HG02678 (cell line): ENCODE results near the gene RNF215.
"Not testable (repeated sequence)": the region's sequence is repeated elsewhere in the genome, so short reads cannot be mapped to it uniquely, and the experiment has no call there.

Experiments used
- ATAC-seq: cut with Tn5 transposase; IDR thresholded peaks from one replicate; pipeline ENCODE4 v1.9.1; 2021; ENCODE audit warnings: mild to moderate bottlenecking, moderate library complexity; ENCODE audit not compliant: unreplicated experiment

RNF215 gene

DNA sequence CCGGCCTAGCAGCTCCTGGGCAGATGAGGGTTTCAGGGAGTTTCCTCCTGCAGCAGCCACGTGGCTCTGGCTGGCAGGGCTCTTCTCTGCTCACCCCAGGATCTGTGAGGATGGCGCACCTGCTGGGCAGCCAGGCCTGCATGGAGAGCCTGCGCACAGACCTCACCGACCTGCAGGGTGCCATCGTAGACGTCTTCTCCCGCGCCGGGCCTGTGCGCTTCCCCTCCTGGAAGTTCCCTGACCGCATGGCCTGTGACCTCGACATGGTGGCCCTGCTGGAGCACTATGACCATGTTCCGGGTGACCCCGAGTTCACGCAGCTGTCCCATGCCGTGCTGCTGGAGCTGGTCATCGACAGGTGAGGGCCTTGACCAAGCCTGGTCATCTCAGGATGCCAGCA lies 21.3 kb downstream of the RNF215 start:
- no peak for ATAC-seq

- ATAC-seq: no peak
Measured at GRCh38 chr22:30362651-30363281, 24.4 kb downstream of the RNF215 start.

GRCh38 chr22:30361916-30362650 lies 25.1 kb downstream of the RNF215 start:
- ATAC-seq: no peak

DNA sequence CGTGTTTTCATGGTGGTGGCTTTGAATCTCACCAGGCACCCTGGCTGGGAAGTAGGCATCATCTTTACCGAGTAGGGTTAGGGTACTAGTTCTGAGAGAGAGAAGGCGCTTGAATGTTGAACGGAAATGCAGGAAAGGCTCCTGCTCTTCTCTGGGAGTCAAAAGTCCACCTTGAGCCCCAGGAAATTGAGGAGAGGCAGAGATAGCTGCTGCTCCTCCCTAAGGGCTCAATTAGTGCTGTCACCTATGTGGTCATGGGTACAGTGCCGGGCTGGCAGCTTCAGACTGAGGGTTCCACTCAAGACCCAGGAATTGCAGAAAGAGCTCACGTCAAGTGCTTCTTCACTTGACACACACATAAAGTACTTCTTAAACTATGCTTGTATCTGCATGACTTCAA lies 28.7 kb downstream of the RNF215 start:
- no peak for ATAC-seq

- no peak for ATAC-seq
Measured at GRCh38 chr22:30357650-30358215, 29.5 kb downstream of the RNF215 start.

DNA sequence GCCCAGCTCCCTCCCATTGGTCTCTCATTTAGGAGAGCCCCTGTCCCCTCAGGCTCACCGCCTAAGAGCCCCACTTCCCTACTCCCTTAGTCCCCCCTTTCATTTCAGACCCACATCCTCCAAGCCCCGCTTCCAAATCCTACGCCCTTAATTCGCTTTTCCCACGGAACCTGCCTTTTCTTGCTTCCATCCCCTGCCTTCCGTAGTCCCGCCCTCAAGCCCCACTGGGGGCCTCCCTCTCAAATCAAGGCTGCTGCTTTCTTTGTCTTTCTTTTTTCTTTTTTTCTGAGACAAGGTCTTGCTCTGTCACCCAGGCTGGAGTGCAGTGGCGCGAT lies 30.0 kb downstream of the RNF215 start:
- ATAC-seq: no peak

DNA sequence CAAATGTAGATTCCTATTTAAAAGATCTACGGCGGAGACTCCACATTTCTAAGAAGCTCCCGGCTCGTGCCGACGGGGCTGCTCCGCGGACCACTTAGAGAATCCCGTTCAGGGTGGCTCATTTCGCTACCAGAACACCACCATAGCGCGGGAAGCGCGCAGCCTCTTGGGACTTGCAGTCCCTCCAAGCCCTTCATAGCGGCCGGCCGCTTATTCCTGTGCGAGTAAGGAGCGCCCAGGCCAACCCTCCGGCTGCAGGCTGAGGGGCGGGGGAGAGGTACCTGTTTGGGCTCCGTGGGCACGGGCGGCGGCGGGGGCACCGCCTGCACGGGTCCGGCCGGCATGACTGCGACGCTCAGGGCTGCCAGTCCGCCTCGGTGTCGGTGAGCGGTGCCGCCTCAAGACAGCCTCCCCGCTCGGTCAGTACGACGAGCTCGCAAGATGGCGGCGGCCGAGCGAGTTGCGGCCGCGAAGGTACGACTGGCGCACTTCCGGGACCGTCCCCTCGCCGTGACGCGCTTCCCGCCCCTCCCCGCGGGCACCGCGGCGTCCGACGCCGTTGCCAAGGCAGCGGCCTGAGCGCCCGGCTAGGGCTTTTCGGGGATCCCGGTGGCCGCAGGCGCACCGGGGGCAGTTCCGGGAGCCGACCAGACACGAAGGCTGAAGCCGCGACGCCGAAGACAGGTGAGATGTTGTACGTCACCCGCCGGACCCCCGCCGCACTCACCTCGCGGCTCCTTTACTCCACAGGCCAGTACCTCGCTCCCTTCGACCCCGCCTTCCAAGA lies 30.6 kb downstream of the RNF215 start, which contains the start of the genes CCDC157 and SF3A1:
CCDC157 (plus strand) TSS at position 559 of the 787 bp plus-strand sequence. CDS start 8,994 bp downstream, outside the sequence.
SF3A1 (minus strand) TSS at position 446 of the 787 bp plus-strand sequence; CDS start at position 344, 102 bp downstream.
- peak; percentile 96 for ATAC-seq

DNA sequence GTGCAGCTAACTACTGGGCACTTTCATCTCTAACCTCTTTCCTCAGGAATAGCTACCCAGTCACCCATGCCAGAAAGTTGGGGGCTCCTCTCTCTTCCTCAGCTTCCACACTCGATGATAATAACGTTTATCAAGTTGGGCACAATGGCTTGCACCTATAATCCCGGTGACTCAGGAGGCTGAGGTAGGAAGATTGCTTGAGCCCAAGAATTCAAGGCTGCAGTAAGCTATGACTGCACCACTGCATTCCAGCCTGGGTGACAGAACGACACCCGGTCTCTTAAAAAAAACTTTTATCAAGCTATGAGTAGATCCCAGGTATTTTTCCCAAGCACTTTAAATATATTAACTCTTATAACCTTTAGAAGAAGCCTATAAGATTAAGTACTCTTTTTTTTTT lies 32.6 kb downstream of the RNF215 start:
- no peak for ATAC-seq

DNA sequence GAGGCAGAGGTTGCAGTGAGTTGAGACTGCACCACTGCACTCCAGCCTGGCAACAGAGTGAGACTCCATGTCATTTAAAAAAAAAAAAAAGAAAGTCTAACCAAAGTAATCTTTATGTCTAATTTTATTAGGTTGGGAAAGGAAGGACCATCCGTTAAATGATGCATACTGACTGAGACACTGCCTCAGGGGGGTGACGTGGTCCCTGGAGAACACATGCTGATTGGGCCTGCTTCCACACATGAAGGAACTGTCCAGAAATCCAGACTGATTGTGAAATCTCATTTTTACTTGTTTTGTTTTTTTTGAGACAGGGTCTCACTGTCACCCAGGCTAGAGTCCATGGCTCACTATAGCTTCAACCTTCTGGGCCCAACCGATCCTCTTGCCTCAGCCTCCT lies 36.0 kb downstream of the RNF215 start:
- no peak for ATAC-seq

GRCh38 chr22:30348809-30349208 lies 38.4 kb downstream of the RNF215 start:
- ATAC-seq: no peak

GRCh38 chr22:30348404-30348803 lies 38.8 kb downstream of the RNF215 start:
- no peak for ATAC-seq

GRCh38 chr22:30347255-30347892 lies 39.8 kb downstream of the RNF215 start:
- no peak for ATAC-seq

DNA sequence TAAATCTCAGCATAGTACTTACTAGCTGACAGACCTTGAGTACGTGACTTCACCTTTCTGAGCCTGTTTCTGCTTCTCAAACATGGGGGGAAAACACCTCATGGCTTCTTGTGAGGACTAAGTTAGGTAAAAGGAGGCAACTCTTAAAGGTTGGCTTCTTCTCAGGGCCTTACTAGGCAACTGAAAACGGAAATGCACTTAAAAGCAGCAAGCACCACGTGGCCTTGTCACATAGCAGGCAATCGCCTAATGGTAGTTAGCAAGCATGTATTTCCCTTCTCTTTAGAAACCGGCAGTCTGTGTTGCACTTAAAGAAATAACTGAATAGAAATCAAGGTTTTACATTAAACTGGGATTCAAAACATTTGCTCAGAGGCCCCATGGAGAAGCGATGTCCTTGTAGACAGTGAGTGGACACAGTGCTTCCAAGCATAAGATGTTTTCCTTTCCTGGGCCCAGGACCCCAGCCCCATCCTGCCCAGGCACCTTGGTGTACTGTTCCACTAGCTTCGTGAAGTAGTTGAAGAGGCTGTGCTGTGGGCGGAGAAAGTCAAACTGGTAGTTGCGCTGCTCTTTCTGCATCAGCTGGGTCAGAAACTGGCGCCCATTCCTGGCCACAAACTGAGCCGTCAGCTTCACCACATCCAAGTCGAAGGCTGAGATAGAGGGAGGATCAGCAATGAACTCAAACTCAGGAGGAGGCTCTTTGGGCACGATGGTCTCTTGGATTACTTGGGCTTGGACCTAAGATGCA lies 42.6 kb downstream of the RNF215 start:
- no peak for ATAC-seq

GRCh38 chr22:30340911-30341685 lies 46.1 kb downstream of the RNF215 start:
- no peak for ATAC-seq

- ATAC-seq: no peak
Measured at GRCh38 chr22:30338802-30339201, 48.4 kb downstream of the RNF215 start.

- not testable (repeated sequence) for ATAC-seq
Measured at GRCh38 chr22:30338341-30338740, 48.9 kb downstream of the RNF215 start.

GRCh38 chr22:30337461-30337778 lies 49.8 kb downstream of the RNF215 start:
- ATAC-seq: no peak

- ATAC-seq: no peak
Measured at GRCh38 chr22:30336752-30337460, 50.3 kb downstream of the RNF215 start.

DNA sequence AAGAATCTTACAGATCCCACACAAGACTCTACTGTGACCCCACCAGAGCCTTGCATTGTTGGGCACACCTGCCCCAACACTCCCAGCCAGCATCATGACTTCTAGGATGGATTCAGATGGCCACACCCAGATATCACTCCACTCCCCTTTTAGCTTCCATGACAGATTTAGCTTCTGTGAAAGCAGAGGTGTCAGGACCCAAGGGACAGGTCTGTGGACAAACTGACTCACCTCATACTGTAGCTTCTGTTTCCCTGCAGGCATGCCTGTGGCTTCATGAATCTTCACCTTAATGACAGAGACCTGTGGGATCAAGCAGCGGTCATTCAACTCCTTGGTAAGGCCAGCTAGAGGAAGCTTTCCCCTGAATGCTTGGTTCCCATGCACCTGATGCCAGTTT lies 52.0 kb downstream of the RNF215 start:
- ATAC-seq: no peak
